C4-2B (cell line): ENCODE measurements around the gene HSPA14.

Source experiments
- ZFX ChIP-seq: fragments of 450-650 bp; IDR thresholded peaks from 2 replicates; pipeline ENCODE4 v1.6.1; 2017
- TF ChIP-seq, protein P1 (sequence below): fragments of 450-650 bp; conservative IDR thresholded peaks from 2 replicates; pipeline ENCODE4 v1.5.1; 2017; ENCODE audit warnings: mild to moderate bottlenecking

DNA sequence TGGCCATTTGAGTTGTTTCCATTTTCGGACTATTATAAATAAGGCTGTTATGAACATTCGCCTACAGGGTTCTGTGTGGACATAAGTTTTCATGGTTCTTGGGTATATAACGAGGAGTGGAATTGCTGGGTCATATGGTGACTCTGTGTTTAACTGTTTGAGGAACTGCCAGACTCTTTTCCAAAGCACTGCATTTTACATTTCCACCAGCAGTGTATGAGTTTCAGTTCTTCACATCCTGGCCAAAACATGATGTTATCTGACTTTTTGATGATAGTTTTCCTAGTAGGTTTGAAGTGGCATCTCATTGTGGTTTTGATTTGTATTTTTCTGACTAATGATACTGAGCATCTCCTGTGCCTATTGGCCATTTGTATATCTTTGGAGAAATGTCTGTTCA lies 46.0 kb downstream of the HSPA14 start:
- TF ChIP-seq, protein P1, sequence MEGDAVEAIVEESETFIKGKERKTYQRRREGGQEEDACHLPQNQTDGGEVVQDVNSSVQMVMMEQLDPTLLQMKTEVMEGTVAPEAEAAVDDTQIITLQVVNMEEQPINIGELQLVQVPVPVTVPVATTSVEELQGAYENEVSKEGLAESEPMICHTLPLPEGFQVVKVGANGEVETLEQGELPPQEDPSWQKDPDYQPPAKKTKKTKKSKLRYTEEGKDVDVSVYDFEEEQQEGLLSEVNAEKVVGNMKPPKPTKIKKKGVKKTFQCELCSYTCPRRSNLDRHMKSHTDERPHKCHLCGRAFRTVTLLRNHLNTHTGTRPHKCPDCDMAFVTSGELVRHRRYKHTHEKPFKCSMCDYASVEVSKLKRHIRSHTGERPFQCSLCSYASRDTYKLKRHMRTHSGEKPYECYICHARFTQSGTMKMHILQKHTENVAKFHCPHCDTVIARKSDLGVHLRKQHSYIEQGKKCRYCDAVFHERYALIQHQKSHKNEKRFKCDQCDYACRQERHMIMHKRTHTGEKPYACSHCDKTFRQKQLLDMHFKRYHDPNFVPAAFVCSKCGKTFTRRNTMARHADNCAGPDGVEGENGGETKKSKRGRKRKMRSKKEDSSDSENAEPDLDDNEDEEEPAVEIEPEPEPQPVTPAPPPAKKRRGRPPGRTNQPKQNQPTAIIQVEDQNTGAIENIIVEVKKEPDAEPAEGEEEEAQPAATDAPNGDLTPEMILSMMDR, result no peak
- no peak for TF ChIP-seq ZFX
